Activated T-helper 9 cell treated with anti-CD3 and anti-CD28 coated beads, Interleukin-2, amount 50 U/mL, for 16 hours (primary cell): ENCODE data around the gene TRAK2.
"Not testable (repeated sequence)": the region's sequence is repeated elsewhere in the genome, so short reads cannot be mapped to it uniquely, and the experiment has no call there.

Source experiments
- DNase-seq: peaks from one replicate; pipeline ENCODE4 v3.0.0-alpha.2; 2020; ENCODE audit warnings: low read depth

Gene TRAK2, protein sequence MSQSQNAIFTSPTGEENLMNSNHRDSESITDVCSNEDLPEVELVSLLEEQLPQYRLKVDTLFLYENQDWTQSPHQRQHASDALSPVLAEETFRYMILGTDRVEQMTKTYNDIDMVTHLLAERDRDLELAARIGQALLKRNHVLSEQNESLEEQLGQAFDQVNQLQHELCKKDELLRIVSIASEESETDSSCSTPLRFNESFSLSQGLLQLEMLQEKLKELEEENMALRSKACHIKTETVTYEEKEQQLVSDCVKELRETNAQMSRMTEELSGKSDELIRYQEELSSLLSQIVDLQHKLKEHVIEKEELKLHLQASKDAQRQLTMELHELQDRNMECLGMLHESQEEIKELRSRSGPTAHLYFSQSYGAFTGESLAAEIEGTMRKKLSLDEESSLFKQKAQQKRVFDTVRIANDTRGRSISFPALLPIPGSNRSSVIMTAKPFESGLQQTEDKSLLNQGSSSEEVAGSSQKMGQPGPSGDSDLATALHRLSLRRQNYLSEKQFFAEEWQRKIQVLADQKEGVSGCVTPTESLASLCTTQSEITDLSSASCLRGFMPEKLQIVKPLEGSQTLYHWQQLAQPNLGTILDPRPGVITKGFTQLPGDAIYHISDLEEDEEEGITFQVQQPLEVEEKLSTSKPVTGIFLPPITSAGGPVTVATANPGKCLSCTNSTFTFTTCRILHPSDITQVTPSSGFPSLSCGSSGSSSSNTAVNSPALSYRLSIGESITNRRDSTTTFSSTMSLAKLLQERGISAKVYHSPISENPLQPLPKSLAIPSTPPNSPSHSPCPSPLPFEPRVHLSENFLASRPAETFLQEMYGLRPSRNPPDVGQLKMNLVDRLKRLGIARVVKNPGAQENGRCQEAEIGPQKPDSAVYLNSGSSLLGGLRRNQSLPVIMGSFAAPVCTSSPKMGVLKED

DNA sequence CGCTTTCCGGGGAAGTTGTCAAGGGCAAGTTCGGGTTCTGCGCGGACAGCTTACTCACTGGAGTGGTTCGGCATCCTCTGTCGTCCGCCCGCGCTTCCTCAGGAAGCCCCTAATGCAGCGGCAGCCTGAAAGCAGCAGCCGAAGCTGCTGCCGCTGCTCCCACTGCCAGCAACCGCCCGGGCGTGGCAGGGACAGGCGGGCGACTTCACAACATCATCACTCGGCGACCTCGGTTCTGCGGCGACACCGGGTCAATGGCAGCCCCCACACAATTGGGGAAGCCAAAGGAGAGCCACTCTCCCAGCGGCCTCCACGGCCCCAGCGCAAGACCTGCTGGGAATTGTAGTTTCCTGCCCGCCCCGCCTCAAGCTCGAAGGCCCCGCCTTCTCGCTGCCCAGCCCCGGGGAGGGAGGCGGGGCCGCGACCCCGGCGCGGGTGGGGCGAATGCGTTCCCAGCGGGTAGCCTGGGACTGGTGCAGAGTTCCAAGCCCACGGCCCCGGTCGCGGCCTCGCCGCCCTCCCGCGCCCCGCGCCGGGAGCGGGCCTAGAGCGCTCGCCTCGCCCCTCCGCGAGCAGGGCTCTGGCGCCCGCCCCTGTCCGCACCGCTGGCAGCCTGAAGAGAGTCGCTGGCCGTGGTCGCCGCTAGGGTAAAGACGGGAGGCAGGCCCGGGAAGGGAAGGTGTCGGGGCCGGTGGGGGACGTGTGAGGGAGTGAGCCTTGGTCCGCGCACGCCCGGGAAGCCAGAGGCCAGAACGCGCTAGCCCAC, at the start of gene TRAK2, which contains the start of gene STRADB:
Gene TRAK2, minus strand, starts transcription at position 167 of the 766 bp plus-strand sequence. CDS start 30,951 bp downstream, outside the sequence.
Gene STRADB, plus strand, starts transcription at position 449 of the 766 bp plus-strand sequence. CDS start 3,101 bp downstream, outside the sequence.
- peak; percentile 94 for DNase-seq

DNA sequence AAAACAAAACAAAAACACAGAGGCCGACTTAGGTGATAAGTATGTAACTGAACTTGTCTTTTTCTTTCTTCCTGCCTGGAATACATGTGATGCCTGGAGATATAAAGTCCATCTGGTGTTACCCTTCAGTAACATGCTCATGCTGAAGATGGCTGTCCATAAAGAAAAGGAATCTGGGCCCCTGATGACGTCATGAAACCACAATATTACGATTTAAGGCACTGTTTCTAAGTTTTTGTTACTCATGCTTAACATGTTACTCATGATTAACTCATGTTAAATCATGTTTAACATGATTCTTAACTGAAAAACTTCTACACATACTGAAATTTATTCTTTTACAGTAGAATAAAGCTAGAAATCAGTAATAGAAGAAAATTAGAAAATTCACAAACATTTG, 49.3 kb upstream of the TRAK2 start:
- DNase-seq, result no peak

- DNase-seq, result no peak
These were observed 45.5 kb upstream of the TRAK2 start for GRCh38 chr2:201496785-201497184.

GRCh38 chr2:201490291-201490690, 39.0 kb upstream of the TRAK2 start:
- no peak for DNase-seq

GRCh38 chr2:201484805-201485204, 33.5 kb upstream of the TRAK2 start:
- no peak for DNase-seq

DNA sequence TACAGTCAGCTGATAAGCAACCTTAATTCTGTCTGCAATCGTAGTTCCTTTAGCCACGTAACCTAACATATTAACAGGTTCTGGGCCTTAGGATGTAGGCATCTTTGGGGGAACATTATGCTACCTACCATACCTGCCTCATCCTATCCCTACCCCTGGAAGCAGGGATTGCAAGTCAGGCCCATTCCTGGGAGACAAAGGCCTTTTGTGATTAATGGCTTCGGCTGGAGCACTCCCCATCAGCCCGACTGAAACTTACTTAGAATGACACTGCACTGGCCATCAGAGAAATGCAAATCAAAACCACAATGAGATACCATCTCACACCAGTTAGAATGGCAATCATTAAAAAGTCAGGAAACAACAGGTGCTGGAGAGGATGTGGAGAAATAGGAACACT, 32.5 kb upstream of the TRAK2 start:
- DNase-seq, result not testable (repeated sequence)

- DNase-seq, result no peak
These were observed 32.1 kb upstream of the TRAK2 start for GRCh38 chr2:201483342-201483741.

DNA sequence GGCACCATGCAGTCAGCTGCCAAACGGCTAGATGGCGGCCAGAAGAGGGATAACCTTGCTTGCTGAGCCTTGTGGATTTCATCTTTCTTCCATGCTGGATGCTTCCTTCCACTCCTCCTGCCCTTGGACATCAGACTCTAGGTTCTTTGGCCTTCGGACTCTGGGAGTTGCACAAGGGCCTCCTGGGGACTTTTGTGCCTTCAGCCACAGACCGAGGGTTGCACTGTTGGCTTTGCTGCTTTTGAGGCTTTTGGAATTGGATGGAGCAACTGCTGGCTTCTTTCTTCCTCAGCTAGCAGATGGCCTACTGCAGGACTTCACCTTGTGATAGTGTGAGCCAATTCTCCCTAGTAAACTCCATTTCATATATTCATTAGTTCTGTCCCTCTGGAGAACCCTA, 31.3 kb upstream of the TRAK2 start:
- no peak for DNase-seq

DNA sequence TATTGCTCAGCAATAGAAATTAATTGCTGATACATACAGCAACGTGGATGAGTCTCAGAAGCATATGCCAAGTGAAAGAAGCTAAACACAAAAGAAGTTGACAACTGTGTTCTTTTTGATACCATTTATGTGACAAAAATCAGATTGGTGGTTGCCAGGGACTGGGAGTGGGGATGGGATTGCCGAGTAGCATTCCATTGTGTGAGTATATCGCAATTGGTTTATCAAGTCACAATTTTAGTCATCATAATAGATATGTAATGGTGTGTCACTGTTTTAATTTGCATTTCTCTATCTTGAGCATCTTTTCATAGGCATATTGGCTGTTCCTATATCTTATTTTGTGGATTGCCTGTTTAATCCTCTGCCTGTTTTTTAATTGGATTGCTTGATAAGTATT, 21.2 kb upstream of the TRAK2 start:
- DNase-seq, result no peak

DNA sequence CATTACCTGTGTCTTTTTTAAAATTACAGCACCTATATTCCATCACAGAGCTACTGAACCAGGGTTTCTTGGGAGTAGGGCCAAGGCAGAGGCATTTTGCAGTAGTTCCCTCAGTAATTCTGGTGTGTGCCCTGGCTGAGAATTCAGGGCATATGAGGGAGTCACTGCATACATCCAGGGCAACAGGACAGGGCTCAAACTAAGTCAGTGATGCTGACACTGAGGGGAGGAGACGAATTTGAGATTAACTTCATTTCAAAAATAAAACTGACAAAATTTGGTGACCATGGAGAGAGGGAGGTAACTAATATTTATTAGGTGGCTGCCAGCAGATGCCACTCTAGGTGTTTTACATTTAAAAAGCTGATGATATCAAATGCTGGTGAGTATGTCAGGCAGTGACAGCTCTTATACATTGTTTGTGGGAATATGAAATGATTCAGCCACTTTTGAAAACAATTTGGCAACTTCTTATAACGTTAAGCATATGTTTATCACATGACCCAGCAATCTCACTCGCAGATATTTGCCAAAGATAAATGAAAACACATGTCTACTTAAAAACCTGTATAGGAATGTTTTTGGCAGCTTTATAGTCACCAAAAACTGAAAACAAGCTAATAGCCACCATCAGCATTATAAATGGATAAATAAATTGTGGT, 20.6 kb upstream of the TRAK2 start:
- no peak for DNase-seq

GRCh38 chr2:201470821-201471731, 19.8 kb upstream of the TRAK2 start:
- DNase-seq, result no peak

GRCh38 chr2:201467666-201468065, 16.4 kb upstream of the TRAK2 start:
- DNase-seq, result no peak

DNA sequence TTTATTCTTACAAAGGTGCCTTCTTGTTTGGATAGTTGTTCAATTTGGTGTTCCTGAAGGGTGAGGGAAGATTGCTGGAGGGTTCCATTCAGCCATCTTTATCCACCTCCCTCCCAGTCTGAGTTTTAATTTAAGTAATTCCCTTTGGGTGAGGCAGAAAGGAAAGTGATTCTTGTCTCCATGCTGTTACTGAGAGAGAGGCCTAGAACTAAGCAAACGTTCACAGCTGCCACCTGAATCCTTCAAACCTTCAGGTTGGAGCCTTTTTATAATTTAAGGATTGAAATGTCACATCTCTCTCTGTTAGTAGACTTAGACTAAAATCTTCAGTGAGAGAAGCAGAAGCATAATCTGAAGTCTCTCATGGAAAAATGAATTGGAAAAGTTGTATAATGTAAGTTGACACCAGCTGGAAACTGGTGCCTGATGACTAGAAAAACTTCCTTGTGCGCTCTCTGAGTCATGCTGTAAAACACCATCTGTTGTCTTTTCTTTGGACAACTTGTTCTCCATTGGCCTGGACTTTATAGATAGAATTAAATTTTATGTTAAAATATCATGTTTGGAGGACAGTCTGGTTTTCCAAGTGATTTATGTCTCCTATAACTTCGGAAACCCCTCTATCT, 14.9 kb upstream of the TRAK2 start:
- DNase-seq, result no peak

DNA sequence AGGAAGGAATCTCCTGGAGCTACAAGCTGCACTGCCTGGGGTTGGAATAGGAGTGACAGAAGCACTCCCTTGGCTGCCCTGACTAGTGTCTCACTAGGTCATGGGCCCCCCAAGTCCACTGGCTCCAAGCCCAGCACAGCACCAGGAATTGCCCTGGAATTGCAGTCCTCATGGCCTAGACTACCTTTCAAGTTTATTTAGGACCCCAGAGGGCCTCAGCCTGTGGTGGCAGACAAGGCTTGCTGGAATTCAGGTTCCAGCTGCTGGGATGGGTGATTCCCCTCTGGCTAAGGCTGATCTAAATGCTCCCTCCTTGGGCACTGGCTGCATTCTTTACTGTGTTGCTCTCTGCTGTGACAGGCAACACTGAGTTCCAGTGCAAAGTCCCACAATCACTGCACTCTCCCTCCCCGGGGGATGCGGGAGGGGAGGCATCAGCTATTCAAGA, 14.3 kb upstream of the TRAK2 start:
- DNase-seq, result no peak

GRCh38 chr2:201464547-201464946, 13.3 kb upstream of the TRAK2 start:
- no peak for DNase-seq

DNA sequence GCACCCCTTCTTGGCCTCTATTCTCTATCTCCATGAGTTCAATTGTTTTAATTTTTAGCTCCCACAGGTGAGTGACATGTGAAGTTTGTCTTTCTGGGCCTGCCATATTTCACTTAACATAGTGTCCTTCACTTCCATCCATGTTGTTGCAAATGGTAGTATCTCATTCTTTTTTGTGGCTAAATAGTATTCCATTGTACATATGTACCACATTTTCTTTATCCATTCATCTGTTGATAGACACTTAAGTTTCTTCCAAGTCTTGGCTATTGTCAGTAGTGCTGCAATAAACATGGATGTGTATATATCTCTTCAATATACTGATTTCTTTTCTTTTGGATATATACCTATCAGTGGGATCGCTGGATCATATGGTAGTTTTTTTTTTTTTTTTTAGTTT, 9.3 kb upstream of the TRAK2 start:
- no peak for DNase-seq

- no peak for DNase-seq
These were observed 7.1 kb upstream of the TRAK2 start for GRCh38 chr2:201458381-201458780.

- DNase-seq, result no peak
These were observed 1.8 kb upstream of the TRAK2 start for GRCh38 chr2:201452922-201453643.
